ENCODE measurements around the gene PPP4R3B. TPM values are rescaled to one million over a fixed set of nuclear protein-coding genes. Genes with fewer than 3 reads are reported as not detected.

The PPP4R3B gene
- total RNA-seq, 1 experiment from 2014 or later = 40.8 TPM

- TF ChIP-seq ATF3 (IDR thresholded peaks at IDR 0.05) (no peak), ZNF274 (IDR thresholded peaks at IDR 0.05; ENCODE audit: low read depth, low read length) (no peak), RAD21 (IDR thresholded peaks at IDR 0.05; ENCODE audit: low read depth) (no peak), ZFX (IDR thresholded peaks at IDR 0.05) (no peak), POLR2AphosphoS5 (IDR thresholded peaks at IDR 0.05; ENCODE audit: low read depth, low read length) (no peak)
These were observed 9.7 kb downstream of the PPP4R3B start (continued) for GRCh38 chr2:55607717-55608116.

- Histone ChIP-seq H3K9me2 (ENCODE audit: insufficient read depth) (no peaks in the 10 kb centered on the region), H3K79me2 (ENCODE audit: insufficient read depth, low read length) (peaks cover 59% of the 10 kb centered on the region), H2AFZ (ENCODE audit: low read depth, low read length, poor library complexity, severe bottlenecking) (no peak overlapping the region), H3K36me3 (ENCODE audit: control insufficient read depth in 1 of 2, insufficient read depth in 2 of 2, low read length in 2 of 2) (peaks cover 5% of the 10 kb centered on the region in 2 experiments; a peak in 2 of 4 replicates), H3K4me1 (ENCODE audit: control insufficient read depth in 1 of 2, insufficient read depth in 2 of 2, low read length in 2 of 2) (no peaks in the 10 kb centered on the region), H3K27me3 (ENCODE audit: insufficient read depth, low read length) (no peaks in the 10 kb centered on the region), H3K9me3 (ENCODE audit: control insufficient read depth in 1 of 2, insufficient read depth in 1 of 2, low read depth in 1 of 2, low read length in 2 of 2) (no peaks in the 10 kb centered on the region), H3K4me3 (replicated peaks in 1 of 2; ENCODE audit: low read depth in 1 of 2, low read length in 2 of 2) (no peak overlapping the region), H3K9ac (ENCODE audit: low read length) (no peak overlapping the region), H3K4me2 (ENCODE audit: low read length) (no peak overlapping the region), H4K20me1 (ENCODE audit: insufficient read depth) (peaks cover 4% of the 10 kb centered on the region), H3K27ac (ENCODE audit: low read depth, low read length) (no peak overlapping the region)
- DNase-seq (ENCODE audit: low read depth, low spot score) (no peak), ATAC-seq (no peak)
- CTCF ChIA-PET = no interaction called here
- RAD21 ChIA-PET (ENCODE audit: low non-redundant PET in 1 of 2, low total read pairs in 2 of 2, uncharacterized antibody in 2 of 2, unreplicated experiment in 2 of 2) = no interaction called here
- no TSS peak for BruUV-seq (replicated peaks)
- POLR2A ChIA-PET = interaction anchor here (1.3 kb wide), 1 partner anchor 14 kb away, joined by 4 read pairs; the partner anchor contains the start of gene PPP4R3B
- intact Hi-C loops (cut with micrococcal nuclease) = no loop called here
- TF ChIP-seq YY1 (IDR thresholded peaks at IDR 0.05; ENCODE audit: extremely low read depth, insufficient replicate concordance, low read depth, low read length) = no peak
- TF ChIP-seq CTCF (IDR thresholded peaks at IDR 0.05 in 2 of 3, conservative IDR thresholded peaks at IDR 0.05 in 1 of 3; ENCODE audit: borderline replicate concordance in 1 of 3, insufficient read depth in 1 of 3, low read depth in 2 of 3, low read length in 2 of 3) = no peak
- TF ChIP-seq POLR2AphosphoS5 (IDR thresholded peaks at IDR 0.05; ENCODE audit: low read depth, low read length) = no peak
- no peak for TF ChIP-seq CBX3 (IDR thresholded peaks at IDR 0.05; ENCODE audit: low read depth)
- TF ChIP-seq CEBPB (IDR thresholded peaks at IDR 0.05; ENCODE audit: low read depth) = no peak
- no peak for TF ChIP-seq ZFX (IDR thresholded peaks at IDR 0.05)
- TF ChIP-seq FOSL1 (IDR thresholded peaks at IDR 0.05; ENCODE audit: low read depth) = no peak
- no peak for TF ChIP-seq REST (IDR thresholded peaks at IDR 0.05; ENCODE audit: low read depth)
- no peak for TF ChIP-seq SRF (IDR thresholded peaks at IDR 0.05; ENCODE audit: low read depth)
- no peak for TF ChIP-seq JUND (IDR thresholded peaks at IDR 0.05)
- TF ChIP-seq TCF7L2 (IDR thresholded peaks at IDR 0.05; ENCODE audit: borderline replicate concordance, extremely low read depth, insufficient read depth, insufficient read length) = no peak
- TF ChIP-seq RAD21 (IDR thresholded peaks at IDR 0.05; ENCODE audit: low read depth) = no peak
- TF ChIP-seq POLR2A (IDR thresholded peaks at IDR 0.05; ENCODE audit: borderline replicate concordance, extremely low read depth, insufficient read depth, insufficient read length) = no peak
These were observed 13.3 kb downstream of the PPP4R3B start for GRCh38 chr2:55604027-55604565.

Data from HCT116 (cell line).